Embryonic facial prominence (tissue), 1 donor: ENCODE data around the gene PRSS12.

ENCODE experiments used
- DNase-seq: peaks from one replicate; pipeline ENCODE4 v3.0.0-alpha.2; 2016; ENCODE audit errors: extremely low spot score

Gene PRSS12

GRCh38 chr4:118356731-118357130 lies 3.9 kb upstream of the PRSS12 start:
- DNase-seq = no peak

- no peak for DNase-seq
Measured at GRCh38 chr4:118356111-118356510, 3.3 kb upstream of the PRSS12 start.

- no peak for DNase-seq
Measured at GRCh38 chr4:118354913-118355312, 2.1 kb upstream of the PRSS12 start.

- DNase-seq = no peak
Measured at GRCh38 chr4:118353534-118354030, 779 bp upstream of the PRSS12 start.

GRCh38 chr4:118351851-118352827 lies 664 bp downstream of the PRSS12 start:
- no peak for DNase-seq

GRCh38 chr4:118350961-118351360 lies 1.8 kb downstream of the PRSS12 start:
- no peak for DNase-seq

- DNase-seq = no peak
Measured at GRCh38 chr4:118348886-118349285, 3.9 kb downstream of the PRSS12 start.

- no peak for DNase-seq
Measured at GRCh38 chr4:118346495-118346894, 6.3 kb downstream of the PRSS12 start.

GRCh38 chr4:118345813-118346212 lies 7.0 kb downstream of the PRSS12 start:
- no peak for DNase-seq

GRCh38 chr4:118344801-118345200 lies 8.0 kb downstream of the PRSS12 start:
- DNase-seq = no peak

- no peak for DNase-seq
Measured at GRCh38 chr4:118343501-118343900, 9.3 kb downstream of the PRSS12 start.

GRCh38 chr4:118340109-118340508 lies 12.7 kb downstream of the PRSS12 start:
- DNase-seq = no peak

- no peak for DNase-seq
Measured at GRCh38 chr4:118338981-118339765, 13.6 kb downstream of the PRSS12 start.

GRCh38 chr4:118338518-118338917 lies 14.3 kb downstream of the PRSS12 start:
- DNase-seq = no peak

- DNase-seq = no peak
Measured at GRCh38 chr4:118337954-118338353, 14.8 kb downstream of the PRSS12 start.

GRCh38 chr4:118335774-118336173 lies 17.0 kb downstream of the PRSS12 start:
- DNase-seq = no peak

- DNase-seq = no peak
Measured at GRCh38 chr4:118335324-118335723, 17.5 kb downstream of the PRSS12 start.

- no peak for DNase-seq
Measured at GRCh38 chr4:118331352-118331751, 21.5 kb downstream of the PRSS12 start.

GRCh38 chr4:118329849-118330248 lies 23.0 kb downstream of the PRSS12 start:
- DNase-seq = no peak

- DNase-seq = peak; percentile 38
Measured at GRCh38 chr4:118327554-118328241, 25.1 kb downstream of the PRSS12 start.

- DNase-seq = no peak
Measured at GRCh38 chr4:118326585-118326984, 26.2 kb downstream of the PRSS12 start.

GRCh38 chr4:118325431-118325830 lies 27.4 kb downstream of the PRSS12 start:
- DNase-seq = no peak
